SJCRH30 (cell line): Measurements from ENCODE around the gene MT1E. TPM values are rescaled to one million over a fixed set of nuclear protein-coding genes. Genes with fewer than 3 reads are reported as not detected.
A peak's percentile ranks its signal among the peaks of the same experiment; 100 is the strongest.

Experiments
- DNase-seq, 2 experiments: peaks; one replicate each; pipeline ENCODE4 v3.0.0-alpha.2; 2015 to 2020
- H3K27ac ChIP-seq: fragments of 250-450 bp; sonication (Bioruptor Pico); 2 replicates; pipeline ENCODE4 v1.5.1; 2020; ENCODE audit warnings: mild to moderate bottlenecking, moderate library complexity
- H3K27me3 ChIP-seq: fragments of 250-450 bp; sonication (Bioruptor Pico); 2 replicates; pipeline ENCODE4 v1.5.1; 2020; ENCODE audit warnings: mild to moderate bottlenecking, moderate library complexity
- H3K36me3 ChIP-seq: fragments of 250-450 bp; sonication (Bioruptor Pico); 2 replicates; pipeline ENCODE4 v1.5.1; 2020; ENCODE audit warnings: mild to moderate bottlenecking, moderate library complexity
- H3K4me1 ChIP-seq: fragments of 250-450 bp; sonication (Bioruptor Pico); 2 replicates; pipeline ENCODE4 v1.5.1; 2020; ENCODE audit warnings: mild to moderate bottlenecking, moderate library complexity
- H3K4me3 ChIP-seq: fragments of 250-450 bp; sonication (Bioruptor Pico); 2 replicates; pipeline ENCODE4 v1.5.1; 2020; ENCODE audit warnings: mild to moderate bottlenecking, moderate library complexity
- H3K9me3 ChIP-seq: fragments of 250-450 bp; sonication (Bioruptor Pico); replicated peaks from 2 replicates; pipeline ENCODE4 v1.5.1; 2020; ENCODE audit warnings: mild to moderate bottlenecking, moderate library complexity
- total RNA-seq: library from RNA; depleted of rRNA; stranded (reverse); fragments of >200 nt; shearing (Covaris generic); gene quantifications from 2 replicates; pipeline ENCODE4 v1.2.3, GENCODE V29; 2014

The MT1E gene
- total RNA-seq, 1 experiment from 2014 or later = not detected

- no peak overlapping the region for H3K27ac ChIP-seq
- H3K9me3 ChIP-seq = no peaks in the 10 kb centered on the region
- H3K36me3 ChIP-seq = no peaks in the 10 kb centered on the region
- H3K27me3 ChIP-seq = no peaks in the 10 kb centered on the region; the same call in 1 of the 2 replicates
- DNase-seq = peak; percentile 39 to 69
- no peak overlapping the region for H3K4me3 ChIP-seq
- no peaks in the 10 kb centered on the region for H3K4me1 ChIP-seq
Observed at GRCh38 chr16:56600398-56600999, 25.1 kb upstream of the MT1E start.

GRCh38 chr16:56601325-56601724 lies 24.3 kb upstream of the MT1E start:
- H3K36me3 ChIP-seq = no peaks in the 10 kb centered on the region
- DNase-seq = peak in 1 of 2 experiments; percentile 24
- no peak overlapping the region for H3K4me3 ChIP-seq

GRCh38 chr16:56603589-56603988 lies 22.0 kb upstream of the MT1E start:
- peaks cover 15% of the 10 kb centered on the region for H3K4me1 ChIP-seq
- DNase-seq = peak in 1 of 2 experiments; percentile 52
- H3K27ac ChIP-seq = no peak overlapping the region
- H3K27me3 ChIP-seq = no peaks in the 10 kb centered on the region; the same call in 1 of the 2 replicates
- no peaks in the 10 kb centered on the region for H3K36me3 ChIP-seq
- no peaks in the 10 kb centered on the region for H3K9me3 ChIP-seq
- no peak overlapping the region for H3K4me3 ChIP-seq

More at GRCh38 chr16:56601325-56601724, 24.3 kb upstream of the MT1E start:
- H3K9me3 ChIP-seq = no peaks in the 10 kb centered on the region
- no peaks in the 10 kb centered on the region for H3K4me1 ChIP-seq
- no peak overlapping the region for H3K27ac ChIP-seq
- no peaks in the 10 kb centered on the region; the same call in 1 of the 2 replicates for H3K27me3 ChIP-seq

- H3K27ac ChIP-seq = no peak overlapping the region
- no peak for DNase-seq
- H3K27me3 ChIP-seq = no peaks in the 10 kb centered on the region; the same call in 1 of the 2 replicates
Observed at GRCh38 chr16:56604966-56605365, 20.6 kb upstream of the MT1E start.

GRCh38 chr16:56605475-56605874 lies 20.1 kb upstream of the MT1E start:
- H3K9me3 ChIP-seq = no peaks in the 10 kb centered on the region
- H3K4me1 ChIP-seq = peaks cover 21% of the 10 kb centered on the region
- no peak overlapping the region for H3K4me3 ChIP-seq
- H3K27me3 ChIP-seq = no peaks in the 10 kb centered on the region; the same call in 1 of the 2 replicates
- DNase-seq = no peak
- H3K36me3 ChIP-seq = no peaks in the 10 kb centered on the region
- H3K27ac ChIP-seq = no peak overlapping the region

More at GRCh38 chr16:56604966-56605365, 20.6 kb upstream of the MT1E start:
- no peaks in the 10 kb centered on the region for H3K36me3 ChIP-seq
- peaks cover 16% of the 10 kb centered on the region for H3K4me1 ChIP-seq
- H3K4me3 ChIP-seq = no peak overlapping the region
- no peaks in the 10 kb centered on the region for H3K9me3 ChIP-seq

- DNase-seq = no peak
- no peak overlapping the region for H3K27ac ChIP-seq
- no peak overlapping the region for H3K4me3 ChIP-seq
- no peaks in the 10 kb centered on the region for H3K9me3 ChIP-seq
- no peaks in the 10 kb centered on the region for H3K36me3 ChIP-seq
- no peaks in the 10 kb centered on the region; the same call in 1 of the 2 replicates for H3K27me3 ChIP-seq
- H3K4me1 ChIP-seq = peaks cover 27% of the 10 kb centered on the region
Observed at GRCh38 chr16:56606071-56606475, 19.5 kb upstream of the MT1E start.

GRCh38 chr16:56606476-56607108 lies 19.0 kb upstream of the MT1E start:
- peak overlapping the region; percentile 28 for H3K4me3 ChIP-seq
- no peaks in the 10 kb centered on the region for H3K9me3 ChIP-seq
- peak overlapping the region; percentile 89 for H3K27ac ChIP-seq
- no peaks in the 10 kb centered on the region for H3K36me3 ChIP-seq
- H3K4me1 ChIP-seq = peaks cover 32% of the 10 kb centered on the region
- no peak for DNase-seq
- no peaks in the 10 kb centered on the region; the same call in 1 of the 2 replicates for H3K27me3 ChIP-seq

GRCh38 chr16:56607109-56607618 lies 18.4 kb upstream of the MT1E start:
- H3K36me3 ChIP-seq = no peaks in the 10 kb centered on the region
- no peaks in the 10 kb centered on the region for H3K9me3 ChIP-seq
- H3K4me1 ChIP-seq = peaks cover 34% of the 10 kb centered on the region
- no peaks in the 10 kb centered on the region for H3K27me3 ChIP-seq
- peak; percentile 74 to 79 for DNase-seq
- H3K4me3 ChIP-seq = peak overlapping the region; percentile 28
- H3K27ac ChIP-seq = peak overlapping the region; percentile 89

GRCh38 chr16:56607675-56608042 lies 17.9 kb upstream of the MT1E start:
- DNase-seq = no peak
- Histone ChIP-seq H3K9me3 (no peaks in the 10 kb centered on the region), H3K27me3 (no peaks in the 10 kb centered on the region), H3K36me3 (no peaks in the 10 kb centered on the region), H3K4me3 (peak overlapping the region; percentile 67), H3K4me1 (peaks cover 34% of the 10 kb centered on the region), H3K27ac (peak overlapping the region; percentile 89)

- H3K4me1 ChIP-seq = peaks cover 34% of the 10 kb centered on the region
- DNase-seq = peak; percentile 96 to 98
Observed at GRCh38 chr16:56608043-56608875, 17.3 kb upstream of the MT1E start, which contains the start of gene MT2A. TSS of gene MT2A (plus strand) at chr16:56608584. CDS start at chr16:56608656, 72 bp downstream.

GRCh38 chr16:56608876-56609462 lies 16.6 kb upstream of the MT1E start:
- no peaks in the 10 kb centered on the region for H3K9me3 ChIP-seq
- no peaks in the 10 kb centered on the region for H3K36me3 ChIP-seq
- DNase-seq = peak; percentile 37 to 51
- H3K27ac ChIP-seq = peak overlapping the region; percentile 89
- peaks cover 34% of the 10 kb centered on the region for H3K4me1 ChIP-seq
- no peaks in the 10 kb centered on the region for H3K27me3 ChIP-seq
- peak overlapping the region; percentile 67 for H3K4me3 ChIP-seq

More at GRCh38 chr16:56608043-56608875, 17.3 kb upstream of the MT1E start, which contains the start of gene MT2A:
- H3K27me3 ChIP-seq = no peaks in the 10 kb centered on the region
- no peaks in the 10 kb centered on the region for H3K9me3 ChIP-seq
- peak within 1 kb of the TSS; percentile 67 for H3K4me3 ChIP-seq
- peak within 1 kb of the TSS; percentile 89 for H3K27ac ChIP-seq
- H3K36me3 ChIP-seq = no peaks in the 10 kb centered on the region

- DNase-seq = peak; percentile 81 to 88
- Histone ChIP-seq H3K9me3 (no peaks in the 10 kb centered on the region), H3K4me1 (peaks cover 34% of the 10 kb centered on the region), H3K36me3 (no peaks in the 10 kb centered on the region), H3K27me3 (no peaks in the 10 kb centered on the region), H3K27ac (peak overlapping the region; percentile 89), H3K4me3 (peak overlapping the region; percentile 67)
Observed at GRCh38 chr16:56609463-56609921, 16.1 kb upstream of the MT1E start.

GRCh38 chr16:56610017-56610608 lies 15.5 kb upstream of the MT1E start:
- Histone ChIP-seq H3K27ac (peak overlapping the region; percentile 89), H3K36me3 (no peaks in the 10 kb centered on the region), H3K4me3 (peak overlapping the region; percentile 67), H3K27me3 (no peaks in the 10 kb centered on the region), H3K9me3 (no peaks in the 10 kb centered on the region), H3K4me1 (peaks cover 34% of the 10 kb centered on the region)
- DNase-seq = peak; percentile 51 to 69
